BE2C (cell line): ENCODE measurements around the gene HPS5.

Experiments used
- DNase-seq: peaks from one replicate; pipeline ENCODE4 v3.0.0-alpha.2; 2020
- H3K27me3 ChIP-seq: fragments of 250-450 bp; sonication (Bioruptor Pico); 2 replicates; pipeline ENCODE4 v1.5.1; 2020; ENCODE audit warnings: mild to moderate bottlenecking
- H3K36me3 ChIP-seq: fragments of 250-450 bp; sonication (Bioruptor Pico); 2 replicates; pipeline ENCODE4 v1.5.1; 2020; ENCODE audit warnings: mild to moderate bottlenecking
- H3K4me1 ChIP-seq: fragments of 250-450 bp; sonication (Bioruptor Pico); 2 replicates; pipeline ENCODE4 v1.5.1; 2020
- H3K4me3 ChIP-seq: 2 replicates; pipeline ENCODE4 v1.5.1; 2011; ENCODE audit warnings: low read depth, low read length
- H3K9me3 ChIP-seq: fragments of 250-450 bp; sonication (Bioruptor Pico); 2 replicates; pipeline ENCODE4 v1.5.1; 2020
- TF ChIP-seq, protein P1 (sequence below): IDR thresholded peaks from 2 replicates; pipeline ENCODE4 v1.5.1; 2012; ENCODE audit warnings: mild to moderate bottlenecking, low read depth, low read length

HPS5 gene

DNA sequence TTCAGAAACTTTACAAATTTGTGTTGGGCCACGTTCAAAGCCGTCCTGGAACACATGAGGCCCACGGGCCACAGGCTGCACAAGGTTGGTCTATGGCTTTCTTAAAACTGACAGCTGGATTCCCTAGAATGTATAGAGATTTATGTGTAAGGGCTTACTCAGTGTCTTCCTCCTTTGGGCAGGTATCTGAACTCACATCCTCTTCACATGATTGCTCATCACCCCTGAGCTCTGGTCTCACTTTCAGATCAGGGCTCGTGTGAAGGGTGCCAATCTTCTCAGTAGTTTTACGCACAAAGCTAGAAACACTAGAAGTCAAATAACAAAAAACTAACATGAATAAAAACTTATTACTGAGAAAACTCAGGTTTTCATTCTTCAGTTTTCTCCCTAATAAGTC, 27.1 kb downstream of the HPS5 start:
- H3K4me1 ChIP-seq: no peaks in the 10 kb centered on the region
- TF ChIP-seq, protein P1, sequence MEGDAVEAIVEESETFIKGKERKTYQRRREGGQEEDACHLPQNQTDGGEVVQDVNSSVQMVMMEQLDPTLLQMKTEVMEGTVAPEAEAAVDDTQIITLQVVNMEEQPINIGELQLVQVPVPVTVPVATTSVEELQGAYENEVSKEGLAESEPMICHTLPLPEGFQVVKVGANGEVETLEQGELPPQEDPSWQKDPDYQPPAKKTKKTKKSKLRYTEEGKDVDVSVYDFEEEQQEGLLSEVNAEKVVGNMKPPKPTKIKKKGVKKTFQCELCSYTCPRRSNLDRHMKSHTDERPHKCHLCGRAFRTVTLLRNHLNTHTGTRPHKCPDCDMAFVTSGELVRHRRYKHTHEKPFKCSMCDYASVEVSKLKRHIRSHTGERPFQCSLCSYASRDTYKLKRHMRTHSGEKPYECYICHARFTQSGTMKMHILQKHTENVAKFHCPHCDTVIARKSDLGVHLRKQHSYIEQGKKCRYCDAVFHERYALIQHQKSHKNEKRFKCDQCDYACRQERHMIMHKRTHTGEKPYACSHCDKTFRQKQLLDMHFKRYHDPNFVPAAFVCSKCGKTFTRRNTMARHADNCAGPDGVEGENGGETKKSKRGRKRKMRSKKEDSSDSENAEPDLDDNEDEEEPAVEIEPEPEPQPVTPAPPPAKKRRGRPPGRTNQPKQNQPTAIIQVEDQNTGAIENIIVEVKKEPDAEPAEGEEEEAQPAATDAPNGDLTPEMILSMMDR: no peak
- no peaks in the 10 kb centered on the region for H3K27me3 ChIP-seq
- no peak overlapping the region for H3K4me3 ChIP-seq
- DNase-seq: no peak
- no peaks in the 10 kb centered on the region for H3K9me3 ChIP-seq
- no peaks in the 10 kb centered on the region for H3K36me3 ChIP-seq

DNA sequence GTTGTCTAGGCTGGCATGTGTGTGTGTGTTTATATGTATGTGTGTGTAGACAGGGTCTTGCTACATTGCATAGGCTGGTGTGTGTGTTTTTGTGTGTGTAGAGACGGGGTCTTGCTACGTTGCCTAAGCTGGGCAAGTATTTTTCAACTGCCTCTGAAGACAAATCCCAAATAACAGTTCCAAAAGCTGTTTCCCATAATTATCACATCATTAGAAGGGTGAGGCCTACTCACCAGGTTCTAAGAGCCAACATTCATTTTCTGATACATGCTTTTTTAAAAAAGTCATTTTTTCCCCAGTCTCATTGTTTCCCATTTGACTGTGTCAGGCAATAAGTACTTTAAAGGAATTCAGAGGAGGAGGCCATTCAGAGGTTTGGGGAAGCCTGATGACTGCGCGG, 33.0 kb downstream of the HPS5 start:
- TF ChIP-seq, protein P1: no peak
- H3K9me3 ChIP-seq: no peaks in the 10 kb centered on the region
- no peak for DNase-seq
- no peaks in the 10 kb centered on the region for H3K36me3 ChIP-seq
- no peak overlapping the region for H3K4me3 ChIP-seq
- H3K4me1 ChIP-seq: no peaks in the 10 kb centered on the region
- H3K27me3 ChIP-seq: no peaks in the 10 kb centered on the region

DNA sequence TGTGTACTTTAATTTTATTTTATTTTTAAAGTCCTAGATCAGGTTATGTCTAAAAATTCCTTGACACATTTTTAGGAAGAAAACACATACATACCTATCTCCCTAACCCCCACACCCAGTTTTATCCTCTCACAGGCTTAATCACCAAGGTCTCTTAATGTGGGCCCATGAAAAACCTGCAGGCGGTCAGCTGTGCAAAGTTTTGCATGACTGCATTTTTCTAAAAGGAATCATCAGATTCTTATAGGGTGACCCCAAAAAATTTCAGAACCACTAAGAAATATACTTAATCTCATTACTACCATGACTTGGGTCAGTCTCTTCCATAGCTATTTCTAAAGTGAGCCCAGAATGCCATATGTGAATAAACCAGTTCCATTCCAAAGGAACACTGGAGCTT, 36.1 kb downstream of the HPS5 start:
- TF ChIP-seq, protein P1: no peak
- Histone ChIP-seq H3K36me3 (no peaks in the 10 kb centered on the region), H3K9me3 (no peaks in the 10 kb centered on the region)

DNA sequence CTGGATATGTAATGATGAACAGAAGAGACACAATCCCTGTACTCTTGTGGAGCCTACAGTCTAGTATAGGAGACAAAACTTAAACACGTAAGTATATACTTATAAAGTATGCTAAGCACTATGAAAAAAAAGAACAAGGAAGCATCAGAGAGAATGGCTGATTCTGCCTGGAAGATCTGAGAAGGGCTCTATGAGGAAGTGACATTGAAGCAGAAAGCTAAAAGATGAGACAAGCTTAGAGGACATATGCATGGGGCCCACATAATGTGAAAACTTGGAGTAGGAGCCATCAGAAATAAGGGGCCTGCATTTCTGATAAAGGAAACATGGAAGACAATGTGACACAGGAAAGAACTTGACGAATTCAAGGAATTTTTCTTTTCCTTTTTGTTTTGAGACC, 39.3 kb downstream of the HPS5 start:
- H3K4me1 ChIP-seq: no peaks in the 10 kb centered on the region
- TF ChIP-seq, protein P1: no peak
- H3K4me3 ChIP-seq: no peak overlapping the region
- no peaks in the 10 kb centered on the region for H3K27me3 ChIP-seq
- DNase-seq: no peak
- no peaks in the 10 kb centered on the region for H3K9me3 ChIP-seq
- H3K36me3 ChIP-seq: no peaks in the 10 kb centered on the region

More for the DNA sequence above, 36.1 kb downstream of the HPS5 start:
- DNase-seq: no peak
- Histone ChIP-seq H3K27me3 (no peaks in the 10 kb centered on the region), H3K4me1 (no peaks in the 10 kb centered on the region), H3K4me3 (no peak overlapping the region)

DNA sequence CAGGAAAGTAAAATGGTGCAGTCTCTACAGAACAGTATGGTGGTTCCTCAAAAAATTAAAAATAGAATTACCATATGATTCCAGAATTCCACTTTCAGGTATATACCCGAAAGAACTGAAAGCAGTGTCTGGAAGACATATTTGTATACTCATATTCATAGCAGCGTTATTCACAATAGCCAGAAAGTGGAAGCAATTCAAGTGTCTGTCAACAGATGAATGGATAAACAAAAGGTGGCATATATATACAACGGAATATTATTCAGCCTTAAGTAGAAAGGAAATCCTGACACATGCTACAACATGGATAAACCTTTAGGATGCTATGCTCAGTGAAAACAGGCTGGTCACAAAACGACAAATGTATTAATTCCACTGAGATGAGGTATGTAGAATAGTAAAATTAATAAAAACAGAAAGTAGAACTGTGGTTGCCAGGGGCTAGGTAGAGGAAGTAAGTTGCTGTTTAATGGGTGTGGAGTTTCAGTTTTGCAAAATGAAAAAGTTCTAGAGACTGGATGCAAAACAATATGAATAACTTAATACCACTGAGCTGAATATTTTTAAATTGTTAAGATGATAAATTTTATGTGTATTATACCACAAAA, 41.4 kb downstream of the HPS5 start:
- H3K27me3 ChIP-seq: no peaks in the 10 kb centered on the region
- DNase-seq: no peak
- H3K4me3 ChIP-seq: no peak overlapping the region
- H3K4me1 ChIP-seq: no peaks in the 10 kb centered on the region
- H3K9me3 ChIP-seq: no peaks in the 10 kb centered on the region
- TF ChIP-seq, protein P1: no peak
- H3K36me3 ChIP-seq: no peaks in the 10 kb centered on the region

DNA sequence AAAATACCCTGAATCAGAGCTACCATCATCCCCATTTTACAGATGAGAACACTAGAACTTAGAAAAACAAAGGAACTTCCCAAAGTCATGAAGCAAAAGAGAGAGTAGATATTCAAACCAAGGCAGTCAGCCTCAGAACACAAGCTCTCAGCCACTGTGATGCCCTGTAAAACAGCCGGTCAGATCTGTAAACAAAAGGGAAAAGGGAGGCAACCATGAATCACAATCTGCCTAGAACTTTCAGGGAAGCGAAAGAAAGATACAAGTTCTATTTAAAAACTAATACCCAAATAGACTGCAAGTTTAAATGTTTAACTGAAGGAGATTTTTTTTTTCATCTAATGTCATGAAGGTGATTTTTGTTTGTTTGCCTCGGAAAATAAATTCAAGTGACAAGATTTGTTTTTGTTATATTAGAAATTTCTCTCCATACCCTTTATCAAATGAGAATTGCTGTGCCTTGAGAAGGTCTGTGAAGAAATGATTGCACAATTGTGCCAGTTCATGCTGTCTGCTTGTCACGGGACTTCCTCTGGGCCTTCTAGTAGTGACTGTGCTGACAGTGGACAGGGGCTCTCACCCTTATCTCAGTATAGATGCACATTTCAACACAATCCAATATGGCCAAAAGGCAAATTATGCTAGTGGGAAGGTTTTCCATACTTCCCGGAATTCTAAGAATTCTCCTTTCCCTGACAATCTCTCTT, 44.2 kb downstream of the HPS5 start:
- DNase-seq: no peak
- TF ChIP-seq, protein P1: no peak
- Histone ChIP-seq H3K36me3 (no peaks in the 10 kb centered on the region), H3K27me3 (no peaks in the 10 kb centered on the region), H3K9me3 (no peaks in the 10 kb centered on the region), H3K4me1 (no peaks in the 10 kb centered on the region), H3K4me3 (no peak overlapping the region)
